Suprapubic skin (tissue), 4 donors: ENCODE measurements around the gene MEGF9.

ENCODE experiments used
- EP300 ChIP-seq: sonication (generic); formaldehyde crosslinking; IDR thresholded peaks from one replicate; pipeline ENCODE4 v1.6.1; 2017; ENCODE audit warnings: antibody characterized with exemption
- POLR2A ChIP-seq, 2 donors: fragments of 450-650 bp; IDR thresholded peaks; one replicate each; pipeline ENCODE4 v1.6.1; 2017; ENCODE audit warnings: antibody characterized with exemption in 2 of 2, mild to moderate bottlenecking in 2 of 2, moderate library complexity in 2 of 2
- POLR2AphosphoS5 ChIP-seq, 3 donors: sonication (generic); formaldehyde crosslinking; IDR thresholded peaks; one replicate each; pipeline ENCODE4 v1.6.1; 2017; ENCODE audit warnings: antibody characterized with exemption in 3 of 3
- TF ChIP-seq, protein P1 (sequence below), 2 donors: fragments of 200-600 bp in 1 of 2; fragments of 450-650 bp in 1 of 2; sonication (generic) in 1 of 2; IDR thresholded peaks; one replicate each; pipeline ENCODE4 v1.5.1; 2016 to 2019; ENCODE audit warnings: antibody characterized with exemption in 2 of 2, mild to moderate bottlenecking in 1 of 2, moderate library complexity in 1 of 2

DNA sequence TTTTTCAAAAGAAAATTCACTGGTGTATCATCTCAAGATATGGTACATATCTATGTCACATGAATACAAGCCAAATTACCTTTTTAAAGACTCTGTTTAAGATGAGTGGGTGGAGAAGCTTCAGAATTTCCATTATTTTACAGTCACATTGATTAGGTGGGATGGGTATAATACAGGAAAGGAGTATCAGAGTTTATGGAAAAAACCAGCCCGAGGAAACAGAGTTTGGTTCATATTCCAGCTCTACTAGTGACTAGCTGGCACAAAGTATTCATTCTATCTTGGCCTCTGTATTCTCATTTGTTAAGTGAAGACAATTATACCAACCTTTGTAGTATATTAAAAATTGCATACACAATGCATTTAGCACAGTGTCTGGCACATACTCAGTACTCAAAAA is 87.8 kb downstream of the MEGF9 start:
- TF ChIP-seq EP300 (no peak), POLR2AphosphoS5 (IDR thresholded peaks at IDR 0.05) (no peak), POLR2A (IDR thresholded peaks at IDR 0.05) (no peak)
- TF ChIP-seq, protein P1, sequence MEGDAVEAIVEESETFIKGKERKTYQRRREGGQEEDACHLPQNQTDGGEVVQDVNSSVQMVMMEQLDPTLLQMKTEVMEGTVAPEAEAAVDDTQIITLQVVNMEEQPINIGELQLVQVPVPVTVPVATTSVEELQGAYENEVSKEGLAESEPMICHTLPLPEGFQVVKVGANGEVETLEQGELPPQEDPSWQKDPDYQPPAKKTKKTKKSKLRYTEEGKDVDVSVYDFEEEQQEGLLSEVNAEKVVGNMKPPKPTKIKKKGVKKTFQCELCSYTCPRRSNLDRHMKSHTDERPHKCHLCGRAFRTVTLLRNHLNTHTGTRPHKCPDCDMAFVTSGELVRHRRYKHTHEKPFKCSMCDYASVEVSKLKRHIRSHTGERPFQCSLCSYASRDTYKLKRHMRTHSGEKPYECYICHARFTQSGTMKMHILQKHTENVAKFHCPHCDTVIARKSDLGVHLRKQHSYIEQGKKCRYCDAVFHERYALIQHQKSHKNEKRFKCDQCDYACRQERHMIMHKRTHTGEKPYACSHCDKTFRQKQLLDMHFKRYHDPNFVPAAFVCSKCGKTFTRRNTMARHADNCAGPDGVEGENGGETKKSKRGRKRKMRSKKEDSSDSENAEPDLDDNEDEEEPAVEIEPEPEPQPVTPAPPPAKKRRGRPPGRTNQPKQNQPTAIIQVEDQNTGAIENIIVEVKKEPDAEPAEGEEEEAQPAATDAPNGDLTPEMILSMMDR (IDR thresholded peaks at IDR 0.05): no peak
